Measurements from ENCODE around the gene HIVEP3. TPM values are rescaled to one million over a fixed set of nuclear protein-coding genes. Genes with fewer than 3 reads are reported as not detected.
A peak's percentile ranks its signal among the peaks of the same experiment; 100 is the strongest.
"Not testable (repeated sequence)": the region's sequence is repeated elsewhere in the genome, so short reads cannot be mapped to it uniquely, and the experiment has no call there.

HIVEP3 gene
- polyA plus RNA-seq (2013, experiment 1 of 2), result 2.7 TPM
- 1.1 TPM for polyA plus RNA-seq (2013, experiment 2 of 2)

DNA sequence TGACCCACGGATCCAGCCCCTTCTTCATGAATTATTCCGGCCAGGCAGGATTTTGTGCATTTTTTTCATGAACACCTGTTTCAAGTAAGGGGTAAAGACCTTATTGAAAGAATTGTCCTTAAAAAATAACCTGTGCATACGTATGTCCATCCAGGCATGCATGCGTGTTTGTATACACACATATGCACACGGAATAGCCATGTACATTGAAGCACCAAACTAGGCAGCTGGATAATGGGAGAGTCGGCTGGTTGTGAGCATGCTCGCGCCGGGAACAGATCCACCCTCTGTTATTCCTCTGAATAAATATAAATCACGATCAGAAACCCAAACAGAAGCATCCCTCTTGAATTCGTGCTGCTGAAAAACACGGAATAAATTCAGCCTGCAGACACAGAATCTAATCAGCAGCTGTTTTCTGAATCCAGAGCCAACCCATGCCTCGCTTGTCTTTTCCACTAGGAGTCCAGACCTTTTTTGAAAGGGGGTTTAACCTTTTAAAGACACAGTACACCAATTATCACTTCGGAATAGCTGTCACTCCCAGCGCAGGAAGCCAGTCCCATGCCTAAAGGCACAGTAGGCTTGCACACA, at the start of gene HIVEP3:
Gene HIVEP3 (minus strand): TSS at position 473 of the 594 bp plus-strand sequence.
- Histone ChIP-seq H3K36me3 (ENCODE audit: control insufficient read depth, insufficient read depth, low read length) (no peaks in the 10 kb centered on the region), H3K4me1 (ENCODE audit: control insufficient read depth, insufficient read depth, low read length, poor library complexity, severe bottlenecking) (peaks cover 16% of the 10 kb centered on the region), H3K9me3 (ENCODE audit: control insufficient read depth, low read length) (no peaks in the 10 kb centered on the region), H3K27ac (ENCODE audit: low read depth, low read length, severe bottlenecking) (no peak within 1 kb of the TSS), H3K4me3 (ENCODE audit: extremely low read depth, insufficient read depth, low read length, poor library complexity, severe bottlenecking) (peak within 1 kb of the TSS; percentile 51)
- WGBS, 2 experiments (ENCODE audit: insufficient coverage in 2 of 2), result 8 to 9% methylated on average over 9 to 11 of the region's 15 CpGs

DNA sequence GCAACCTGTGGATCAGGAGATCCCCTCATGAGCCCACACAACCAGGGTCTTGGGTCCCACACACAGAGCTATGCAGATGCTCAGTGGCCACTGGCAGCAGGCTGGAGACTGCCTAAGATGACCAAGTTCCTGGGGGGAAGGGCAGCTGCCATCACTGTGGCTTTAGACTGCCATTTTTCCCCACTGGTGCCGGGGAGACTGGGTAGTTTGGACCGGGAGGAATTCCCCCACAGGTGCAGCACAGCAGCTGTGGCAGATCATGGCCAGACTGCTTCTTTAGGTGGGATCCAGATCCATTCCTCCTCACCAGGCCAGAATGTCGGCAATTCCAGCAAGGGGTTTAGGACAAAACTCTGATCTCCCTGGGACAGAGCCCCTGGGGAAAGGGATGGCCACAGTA, 45.7 kb upstream of the HIVEP3 start:
- 86 to 100% methylated on average over 3 of the region's 3 CpGs for WGBS, 2 experiments (ENCODE audit: insufficient coverage in 2 of 2)

DNA sequence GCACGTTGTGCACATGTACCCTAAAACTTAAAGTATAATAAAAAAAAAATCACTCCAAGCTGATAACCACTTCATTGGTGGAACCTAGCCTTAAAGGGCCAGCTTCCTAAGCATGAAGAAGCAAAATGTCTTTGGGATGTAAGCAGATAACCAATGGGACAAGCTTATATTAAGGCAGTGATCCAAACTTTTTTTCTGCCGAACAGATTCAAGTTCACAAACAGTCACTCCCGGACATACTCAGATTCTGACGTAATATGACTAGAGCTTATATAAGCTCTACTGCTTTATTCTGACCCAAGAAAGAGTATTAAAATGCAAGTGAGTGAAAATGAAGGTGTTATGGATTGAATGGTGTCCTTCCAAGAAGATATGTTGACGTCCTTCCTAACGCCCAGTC, 44.9 kb upstream of the HIVEP3 start:
- Histone ChIP-seq H3K9me3 (ENCODE audit: control insufficient read depth, low read length) (no peaks in the 10 kb centered on the region), H3K4me3 (ENCODE audit: extremely low read depth, insufficient read depth, low read length, poor library complexity, severe bottlenecking) (no peak overlapping the region), H3K36me3 (ENCODE audit: control insufficient read depth, insufficient read depth, low read length) (no peaks in the 10 kb centered on the region), H3K4me1 (ENCODE audit: control insufficient read depth, insufficient read depth, low read length, poor library complexity, severe bottlenecking) (no peaks in the 10 kb centered on the region), H3K27ac (ENCODE audit: low read depth, low read length, severe bottlenecking) (no peak overlapping the region)
- 95 to 100% methylated on average over 3 to 4 of the region's 6 CpGs for WGBS, 2 experiments (ENCODE audit: insufficient coverage in 2 of 2)

More for the DNA sequence above, 45.7 kb upstream of the HIVEP3 start:
- Histone ChIP-seq H3K36me3 (ENCODE audit: control insufficient read depth, insufficient read depth, low read length) (no peaks in the 10 kb centered on the region), H3K4me1 (ENCODE audit: control insufficient read depth, insufficient read depth, low read length, poor library complexity, severe bottlenecking) (no peaks in the 10 kb centered on the region), H3K4me3 (ENCODE audit: extremely low read depth, insufficient read depth, low read length, poor library complexity, severe bottlenecking) (no peak overlapping the region), H3K27ac (ENCODE audit: low read depth, low read length, severe bottlenecking) (no peak overlapping the region), H3K9me3 (ENCODE audit: control insufficient read depth, low read length) (no peaks in the 10 kb centered on the region)

DNA sequence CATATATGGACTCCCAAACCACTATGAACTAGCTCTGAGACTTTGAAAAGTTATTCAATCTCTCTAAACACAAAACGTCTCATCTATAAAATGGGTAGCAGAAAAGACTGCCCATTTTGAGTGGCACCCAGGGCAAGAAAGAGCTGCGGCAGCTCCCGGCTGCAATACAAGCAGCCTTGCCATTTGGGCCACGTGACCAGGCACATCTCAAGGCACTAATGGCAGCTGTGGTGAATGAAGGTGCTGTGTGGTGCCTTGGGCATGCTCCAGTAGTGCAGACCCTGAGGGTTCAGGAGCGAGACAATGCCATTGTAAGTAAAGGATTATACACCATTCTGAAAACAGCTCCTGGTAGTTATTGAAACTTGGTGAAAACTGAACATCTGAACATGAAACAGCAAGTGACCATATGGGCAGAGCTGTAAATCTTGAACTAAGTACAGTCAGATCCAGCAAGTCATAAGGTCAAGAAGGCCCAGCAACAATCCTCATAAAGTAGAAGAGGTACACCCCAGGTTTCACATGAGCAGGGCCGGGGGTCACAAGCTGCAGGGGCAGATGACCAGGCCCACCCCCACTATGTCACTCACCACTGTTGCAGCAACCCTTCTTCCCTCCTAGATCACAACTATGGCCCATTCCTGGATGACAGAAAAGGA, 39.4 kb upstream of the HIVEP3 start:
- no peak overlapping the region for H3K27ac ChIP-seq (ENCODE audit: low read depth, low read length, severe bottlenecking)
- H3K4me3 ChIP-seq (ENCODE audit: extremely low read depth, insufficient read depth, low read length, poor library complexity, severe bottlenecking), result no peak overlapping the region
- WGBS, 2 experiments (ENCODE audit: insufficient coverage in 2 of 2), result 94 to 100% methylated on average over 1 to 4 of the region's 6 CpGs
- no peaks in the 10 kb centered on the region for H3K36me3 ChIP-seq (ENCODE audit: control insufficient read depth, insufficient read depth, low read length)
- no peaks in the 10 kb centered on the region for H3K9me3 ChIP-seq (ENCODE audit: control insufficient read depth, low read length)
- peaks cover 15% of the 10 kb centered on the region for H3K4me1 ChIP-seq (ENCODE audit: control insufficient read depth, insufficient read depth, low read length, poor library complexity, severe bottlenecking)

GRCh38 chr1:41957568-41957967, 38.8 kb upstream of the HIVEP3 start:
- H3K36me3 ChIP-seq (ENCODE audit: control insufficient read depth, insufficient read depth, low read length), result no peaks in the 10 kb centered on the region
- WGBS, 2 experiments (ENCODE audit: insufficient coverage in 2 of 2), result 89 to 93% methylated on average over 3 of the region's 3 CpGs

GRCh38 chr1:41955461-41956159, 36.9 kb upstream of the HIVEP3 start:
- Histone ChIP-seq H3K4me1 (ENCODE audit: control insufficient read depth, insufficient read depth, low read length, poor library complexity, severe bottlenecking) (peaks cover 15% of the 10 kb centered on the region), H3K9me3 (ENCODE audit: control insufficient read depth, low read length) (no peaks in the 10 kb centered on the region), H3K36me3 (ENCODE audit: control insufficient read depth, insufficient read depth, low read length) (no peaks in the 10 kb centered on the region), H3K27ac (ENCODE audit: low read depth, low read length, severe bottlenecking) (peak overlapping the region; percentile 75), H3K4me3 (ENCODE audit: extremely low read depth, insufficient read depth, low read length, poor library complexity, severe bottlenecking) (no peak overlapping the region)
- 68 to 70% methylated on average over 8 to 9 of the region's 9 CpGs for WGBS, 2 experiments (ENCODE audit: insufficient coverage in 2 of 2)

More at GRCh38 chr1:41957568-41957967, 38.8 kb upstream of the HIVEP3 start:
- no peak overlapping the region for H3K27ac ChIP-seq (ENCODE audit: low read depth, low read length, severe bottlenecking)
- no peaks in the 10 kb centered on the region for H3K9me3 ChIP-seq (ENCODE audit: control insufficient read depth, low read length)
- H3K4me3 ChIP-seq (ENCODE audit: extremely low read depth, insufficient read depth, low read length, poor library complexity, severe bottlenecking), result no peak overlapping the region
- peaks cover 15% of the 10 kb centered on the region for H3K4me1 ChIP-seq (ENCODE audit: control insufficient read depth, insufficient read depth, low read length, poor library complexity, severe bottlenecking)

- H3K36me3 ChIP-seq (ENCODE audit: control insufficient read depth, insufficient read depth, low read length), result no peaks in the 10 kb centered on the region
- peaks cover 15% of the 10 kb centered on the region for H3K4me1 ChIP-seq (ENCODE audit: control insufficient read depth, insufficient read depth, low read length, poor library complexity, severe bottlenecking)
- peaks cover 5% of the 10 kb centered on the region for H3K9me3 ChIP-seq (ENCODE audit: control insufficient read depth, low read length)
- H3K27ac ChIP-seq (ENCODE audit: low read depth, low read length, severe bottlenecking), result peak overlapping the region; percentile 75
- WGBS, 2 experiments (ENCODE audit: insufficient coverage in 2 of 2), result 67 to 74% methylated on average over 1 to 4 of the region's 6 CpGs
- no peak overlapping the region for H3K4me3 ChIP-seq (ENCODE audit: extremely low read depth, insufficient read depth, low read length, poor library complexity, severe bottlenecking)
Observed at GRCh38 chr1:41954533-41954944, 35.8 kb upstream of the HIVEP3 start.

- no CpG with 5 or more reads among the region's 1 CpG for WGBS, 2 experiments (ENCODE audit: insufficient coverage in 2 of 2)
- Histone ChIP-seq H3K27ac (ENCODE audit: low read depth, low read length, severe bottlenecking) (no peak overlapping the region), H3K36me3 (ENCODE audit: control insufficient read depth, insufficient read depth, low read length) (no peaks in the 10 kb centered on the region), H3K9me3 (ENCODE audit: control insufficient read depth, low read length) (peaks cover 5% of the 10 kb centered on the region), H3K4me3 (ENCODE audit: extremely low read depth, insufficient read depth, low read length, poor library complexity, severe bottlenecking) (no peak overlapping the region), H3K4me1 (ENCODE audit: control insufficient read depth, insufficient read depth, low read length, poor library complexity, severe bottlenecking) (peaks cover 15% of the 10 kb centered on the region)
Observed at GRCh38 chr1:41953291-41953690, 34.6 kb upstream of the HIVEP3 start.

- Histone ChIP-seq H3K4me3 (ENCODE audit: extremely low read depth, insufficient read depth, low read length, poor library complexity, severe bottlenecking) (no peak overlapping the region), H3K9me3 (ENCODE audit: control insufficient read depth, low read length) (peaks cover 5% of the 10 kb centered on the region), H3K36me3 (ENCODE audit: control insufficient read depth, insufficient read depth, low read length) (no peaks in the 10 kb centered on the region), H3K27ac (ENCODE audit: low read depth, low read length, severe bottlenecking) (no peak overlapping the region), H3K4me1 (ENCODE audit: control insufficient read depth, insufficient read depth, low read length, poor library complexity, severe bottlenecking) (peaks cover 15% of the 10 kb centered on the region)
- WGBS, 2 experiments (ENCODE audit: insufficient coverage in 2 of 2), result 96 to 100% methylated on average over 1 to 2 of the region's 2 CpGs
Observed at GRCh38 chr1:41952208-41952607, 33.5 kb upstream of the HIVEP3 start.

- H3K9me3 ChIP-seq (ENCODE audit: control insufficient read depth, low read length), result not testable (repeated sequence)
- H3K4me1 ChIP-seq (ENCODE audit: control insufficient read depth, insufficient read depth, low read length, poor library complexity, severe bottlenecking), result peaks cover 15% of the 10 kb centered on the region
- 78 to 100% methylated on average over 2 to 3 of the region's 3 CpGs for WGBS, 2 experiments (ENCODE audit: insufficient coverage in 2 of 2)
Observed at GRCh38 chr1:41951492-41951891, 32.8 kb upstream of the HIVEP3 start.

More at GRCh38 chr1:41951492-41951891, 32.8 kb upstream of the HIVEP3 start:
- H3K4me3 ChIP-seq (ENCODE audit: extremely low read depth, insufficient read depth, low read length, poor library complexity, severe bottlenecking); H3K36me3 ChIP-seq (ENCODE audit: control insufficient read depth, insufficient read depth, low read length); H3K27ac ChIP-seq (ENCODE audit: low read depth, low read length, severe bottlenecking): not testable (repeated sequence)
